GM12878 (cell line): Measurements from ENCODE around the gene ADAM23. TPM values are rescaled to one million over a fixed set of nuclear protein-coding genes. Genes with fewer than 3 reads are reported as not detected.

Experiments used
- ATAC-seq: fragments of 200-7000 bp; cut with Tn5 transposase; 3 replicates; pipeline ENCODE4 v1.9.1; 2020; ENCODE audit warnings: mild to moderate bottlenecking, moderate library complexity
- BruUV-seq: library from RNA; stranded (reverse); fragments of 400-500 nt; replicated peaks from 2 replicates; lab custom pipeline; 2021; lab: Mats Ljungman, UMichigan
- CTCF ChIA-PET: fragments of 300-600 bp; sonication (Branson Sonifier 250); formaldehyde crosslinking; extraction: SDS; loops from one replicate; lab custom pipeline; 2021; ENCODE audit warnings: inconsistent platforms; lab: Yijun Ruan, JAX
- POLR2A ChIA-PET: fragments of 350-600 bp; formaldehyde crosslinking; extraction: SDS; loops from one replicate; lab custom pipeline; 2021; ENCODE audit warnings: inconsistent platforms; lab: Charles Lee
- RAD21 ChIA-PET: fragments of 300-600 bp; sonication (Branson Sonifier 250); formaldehyde crosslinking; loops from one replicate; lab custom pipeline; 2023; ENCODE audit warnings: antibody characterized with exemption; ENCODE audit not compliant: unreplicated experiment; lab: Charles Lee
- SMC1A ChIA-PET: fragments of 300-600 bp; sonication (Branson Sonifier 250); formaldehyde crosslinking; loops from one replicate; lab custom pipeline; 2023; ENCODE audit not compliant: unreplicated experiment, uncharacterized antibody; lab: Charles Lee
- DNase-seq: peaks from one replicate; pipeline ENCODE4 v3.0.0-alpha.2; 2011; ENCODE audit warnings: low read depth, low spot score
- FAIRE-seq: peaks from 3 replicates; lab custom pipeline; 2011; peaks lifted over from hg19 to GRCh38; lab: Jason Lieb, UNC
- H2AFZ ChIP-seq: 2 replicates; pipeline ENCODE4 v1.6.0; 2011; ENCODE audit warnings: low read depth, low read length, control low read depth; ENCODE audit not compliant: control insufficient read depth
- H3K27ac ChIP-seq: 2 replicates; pipeline ENCODE4 v1.5.1; 2011; ENCODE audit warnings: control low read depth; ENCODE audit not compliant: control insufficient read depth, insufficient read depth
- H3K27me3 ChIP-seq, 2 experiments: replicated peaks in 1 of 2; 2 replicates each; pipeline versions ENCODE4 v1.6.0 to v1.6.1; 2011; ENCODE audit warnings: low read length in 1 of 2; ENCODE audit not compliant: control insufficient read depth in 2 of 2, insufficient read depth in 2 of 2
- H3K36me3 ChIP-seq, 2 experiments: 2 replicates each; pipeline ENCODE4 v1.5.1; 2011; ENCODE audit warnings: low read length in 1 of 2; ENCODE audit not compliant: control insufficient read depth in 2 of 2, insufficient read depth in 2 of 2
- H3K4me1 ChIP-seq: 2 replicates; pipeline ENCODE4 v1.6.1; 2011; ENCODE audit warnings: mild to moderate bottlenecking, low read length, moderate library complexity, mixed read lengths; ENCODE audit not compliant: control insufficient read depth, insufficient read depth
- H3K4me2 ChIP-seq: 2 replicates; pipeline ENCODE4 v1.6.0; 2011; ENCODE audit warnings: control low read depth; ENCODE audit not compliant: control insufficient read depth, insufficient read depth
- H3K4me3 ChIP-seq: fragments of 200-600 bp; sonication (generic); 2 replicates; pipeline ENCODE4 v1.5.1; 2016
- H3K79me2 ChIP-seq: 2 replicates; pipeline ENCODE4 v1.6.0; 2011; ENCODE audit warnings: low read length; ENCODE audit not compliant: control insufficient read depth, insufficient read depth
- H3K9ac ChIP-seq: 2 replicates; pipeline ENCODE4 v1.8.0; 2011; ENCODE audit warnings: low read length, control low read depth, mixed read lengths; ENCODE audit not compliant: control insufficient read depth, insufficient read depth
- H3K9me3 ChIP-seq: replicated peaks from 3 replicates; pipeline ENCODE4 v1.5.1; 2011; ENCODE audit warnings: mild to moderate bottlenecking, low read length; ENCODE audit not compliant: control insufficient read depth, insufficient read depth
- H4K20me1 ChIP-seq: 2 replicates; pipeline ENCODE4 v1.6.0; 2011; ENCODE audit not compliant: control insufficient read depth, insufficient read depth
- ATF7 ChIP-seq: fragments of 450-650 bp; IDR thresholded peaks from 2 replicates; pipeline ENCODE4 v1.6.1; 2016; ENCODE audit warnings: low read depth, mild to moderate bottlenecking
- BCL11A ChIP-seq: IDR thresholded peaks from 2 replicates; pipeline ENCODE4 v1.6.1; 2011; ENCODE audit warnings: low read depth, low read length
- BHLHE40 ChIP-seq, 2 experiments: fragments of 450-650 bp in 1 of 2; IDR thresholded peaks; 2 replicates each; pipeline ENCODE4 v1.6.1; 2011 to 2017; ENCODE audit warnings: low read depth in 2 of 2, borderline replicate concordance in 1 of 2, improper control_type of control experiment in 1 of 2, low read length in 1 of 2, mild to moderate bottlenecking in 1 of 2
- IKZF2 ChIP-seq, 2 experiments: fragments of 450-650 bp; IDR thresholded peaks; 2 replicates each; pipeline ENCODE4 v1.6.1; 2017; ENCODE audit warnings: mild to moderate bottlenecking in 2 of 2, moderate library complexity in 2 of 2
- KAT2A ChIP-seq: conservative IDR thresholded peaks from 2 replicates; pipeline ENCODE4 v1.6.1; 2011; ENCODE audit warnings: low read depth, low read length; ENCODE audit not compliant: control insufficient read depth
- MEF2B ChIP-seq: fragments of 450-650 bp; IDR thresholded peaks from 2 replicates; pipeline ENCODE4 v1.6.1; 2018; ENCODE audit warnings: mild to moderate bottlenecking, moderate library complexity; ENCODE audit not compliant: partially characterized antibody, poor library complexity, severe bottlenecking
- MYB ChIP-seq: fragments of 150-350 bp; IDR thresholded peaks from 2 replicates; pipeline ENCODE4 v1.6.1; 2014; ENCODE audit warnings: mild to moderate bottlenecking, low read depth, low read length, borderline replicate concordance
- NFIC ChIP-seq: IDR thresholded peaks from 2 replicates; pipeline ENCODE4 v1.6.1; 2012; ENCODE audit warnings: low read depth, mild to moderate bottlenecking, inconsistent platforms, low read length, moderate library complexity
- NFXL1 ChIP-seq: fragments of 450-650 bp; IDR thresholded peaks from 2 replicates; pipeline ENCODE4 v1.6.1; 2017; ENCODE audit warnings: antibody characterized with exemption, mild to moderate bottlenecking, borderline replicate concordance
- NR2C2 ChIP-seq: IDR thresholded peaks from 2 replicates; pipeline ENCODE4 v1.6.1; 2011; ENCODE audit warnings: borderline replicate concordance, low read depth; ENCODE audit not compliant: control insufficient read depth, insufficient read length
- PAX5 ChIP-seq: IDR thresholded peaks from 2 replicates; pipeline ENCODE4 v1.6.1; 2011; ENCODE audit warnings: low read depth, low read length, borderline replicate concordance
- USF1 ChIP-seq: IDR thresholded peaks from 2 replicates; pipeline ENCODE4 v1.6.1; 2011; ENCODE audit warnings: borderline replicate concordance, low read depth, mild to moderate bottlenecking, moderate library complexity, mixed read lengths, low read length; ENCODE audit not compliant: insufficient read depth; ENCODE audit errors: extremely low read length
- ZBTB11 ChIP-seq: fragments of 450-650 bp; formaldehyde crosslinking; IDR thresholded peaks from 2 replicates; pipeline ENCODE4 v1.5.0; 2022; ENCODE audit warnings: mild to moderate bottlenecking, missing genetic modification characterization
- ZNF622 ChIP-seq: fragments of 450-650 bp; IDR thresholded peaks from 2 replicates; pipeline ENCODE4 v1.6.1; 2017; ENCODE audit warnings: mild to moderate bottlenecking, inconsistent platforms
- WGBS: methylation state at CpG from one replicate; pipeline ENCODE4 v1.1.6; 2016; ENCODE audit warnings: low lambda C conversion rate; ENCODE audit not compliant: insufficient replicate concordance, insufficient coverage; ENCODE audit errors: missing lambda C conversion rate; 5-methylcytosine and 5-hydroxymethylcytosine counted together
- in situ Hi-C: fragments of 300-500 bp; cut with MboI; formaldehyde crosslinking; loops from 9 replicates; pipeline ENCODE4 v1.14.3; 2018; ENCODE audit warnings: mixed read lengths
- intact Hi-C: fragments of 100-400 bp; cut with micrococcal nuclease; formaldehyde crosslinking; loops from one replicate; pipeline ENCODE4 v1.14.2; 2022; ENCODE audit not compliant: unreplicated experiment
- polyA plus RNA-seq, 11 experiments: library from polyadenylated mRNA; depleted of rRNA in 4 of 11; unstranded in 6 of 11; stranded (reverse) in 5 of 11; fragments of >200 nt; fragmentation: Nextera tagmentation in 4 of 11; fragmentation: Illumina TruSeq in 1 of 11; extraction: Ambion mirVana in 4 of 11; extraction: Trizol in 1 of 11; gene quantifications; 1 replicate in 1 of 11; 2 replicates in 10 of 11; pipeline versions ENCODE4 v1.2.1 to v1.2.3, GENCODE V29; 2011 to 2016; ENCODE audit warnings: inconsistent platforms in 2 of 11, missing spikeins in 2 of 11, low read depth in 1 of 11
- total RNA-seq, 4 experiments: library from RNA; depleted of rRNA in 3 of 4; stranded (reverse); fragments of >200 nt in 3 of 4; fragmentation: Illumina TruSeq in 1 of 4; extraction: Trizol in 1 of 4; gene quantifications; 2 replicates each; pipeline versions ENCODE4 v1.2.1 to v1.2.3, GENCODE V29; 2013 to 2021
- TF ChIP-seq, protein P1 (sequence below): fragments of 150-350 bp; IDR thresholded peaks from 2 replicates; pipeline ENCODE4 v1.6.1; 2016; ENCODE audit warnings: low read depth, low read length

The ADAM23 gene
- total and polyA plus RNA-seq, 10 of the 15 experiments (the other 5 are each of a cell fraction or from before 2014, with no cell fraction given) = 5.7 to 41.8 (median 15.6) TPM

DNA sequence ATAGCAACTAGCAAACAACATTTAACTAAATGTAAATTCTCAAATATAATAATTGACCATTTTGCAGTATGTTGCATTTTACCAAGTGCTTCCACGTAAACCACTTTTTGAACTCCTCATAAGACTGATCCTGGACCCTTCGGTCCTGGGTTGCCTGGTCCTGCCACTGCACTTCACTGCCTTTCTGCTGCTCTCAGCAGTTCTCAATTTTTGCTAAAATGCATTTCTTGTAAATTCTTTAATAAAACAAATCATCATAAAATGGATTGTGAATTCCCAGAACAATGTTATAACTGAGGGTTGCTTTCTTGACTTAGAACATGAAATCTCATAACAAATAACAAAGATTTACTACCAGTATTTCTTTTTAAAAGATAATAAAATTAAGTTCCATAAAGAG lies 12.9 kb upstream of the ADAM23 start:
- no peaks in the 10 kb centered on the region; a peak in 1 of 4 replicates for H3K27me3 ChIP-seq
- WGBS = 48% methylated on average over 2 of the region's 2 CpGs
- H3K79me2 ChIP-seq = no peaks in the 10 kb centered on the region
- H2AFZ ChIP-seq = no peak overlapping the region
- RAD21 ChIA-PET = no interaction called here
- intact Hi-C loops = no loop called here
- H3K4me1 ChIP-seq = no peaks in the 10 kb centered on the region
- H3K9ac ChIP-seq = no peak overlapping the region
- ATAC-seq (no peak), FAIRE-seq (no peak), DNase-seq (no peak)
- in situ Hi-C loops = no loop called here
- SMC1A ChIA-PET = no interaction called here
- no peak overlapping the region for H3K4me3 ChIP-seq
- no peak overlapping the region for H3K27ac ChIP-seq
- H3K9me3 ChIP-seq = no peaks in the 10 kb centered on the region
- no peak overlapping the region for H3K4me2 ChIP-seq
- no TSS peak for BruUV-seq
- POLR2A ChIA-PET = no interaction called here
- H4K20me1 ChIP-seq = no peaks in the 10 kb centered on the region
- CTCF ChIA-PET = no interaction called here
- no peaks in the 10 kb centered on the region for H3K36me3 ChIP-seq
- TF ChIP-seq, protein P1, sequence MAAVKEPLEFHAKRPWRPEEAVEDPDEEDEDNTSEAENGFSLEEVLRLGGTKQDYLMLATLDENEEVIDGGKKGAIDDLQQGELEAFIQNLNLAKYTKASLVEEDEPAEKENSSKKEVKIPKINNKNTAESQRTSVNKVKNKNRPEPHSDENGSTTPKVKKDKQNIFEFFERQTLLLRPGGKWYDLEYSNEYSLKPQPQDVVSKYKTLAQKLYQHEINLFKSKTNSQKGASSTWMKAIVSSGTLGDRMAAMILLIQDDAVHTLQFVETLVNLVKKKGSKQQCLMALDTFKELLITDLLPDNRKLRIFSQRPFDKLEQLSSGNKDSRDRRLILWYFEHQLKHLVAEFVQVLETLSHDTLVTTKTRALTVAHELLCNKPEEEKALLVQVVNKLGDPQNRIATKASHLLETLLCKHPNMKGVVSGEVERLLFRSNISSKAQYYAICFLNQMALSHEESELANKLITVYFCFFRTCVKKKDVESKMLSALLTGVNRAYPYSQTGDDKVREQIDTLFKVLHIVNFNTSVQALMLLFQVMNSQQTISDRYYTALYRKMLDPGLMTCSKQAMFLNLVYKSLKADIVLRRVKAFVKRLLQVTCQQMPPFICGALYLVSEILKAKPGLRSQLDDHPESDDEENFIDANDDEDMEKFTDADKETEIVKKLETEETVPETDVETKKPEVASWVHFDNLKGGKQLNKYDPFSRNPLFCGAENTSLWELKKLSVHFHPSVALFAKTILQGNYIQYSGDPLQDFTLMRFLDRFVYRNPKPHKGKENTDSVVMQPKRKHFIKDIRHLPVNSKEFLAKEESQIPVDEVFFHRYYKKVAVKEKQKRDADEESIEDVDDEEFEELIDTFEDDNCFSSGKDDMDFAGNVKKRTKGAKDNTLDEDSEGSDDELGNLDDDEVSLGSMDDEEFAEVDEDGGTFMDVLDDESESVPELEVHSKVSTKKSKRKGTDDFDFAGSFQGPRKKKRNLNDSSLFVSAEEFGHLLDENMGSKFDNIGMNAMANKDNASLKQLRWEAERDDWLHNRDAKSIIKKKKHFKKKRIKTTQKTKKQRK = no peak
- no peak for TF ChIP-seq MYB
- no peak for TF ChIP-seq NFXL1
- TF ChIP-seq USF1 = no peak
- TF ChIP-seq IKZF2 (IDR thresholded peaks at IDR 0.05) = no peak
- TF ChIP-seq ZNF622 = no peak
- no peak for TF ChIP-seq ATF7
- no peak for TF ChIP-seq MEF2B
- no peak for TF ChIP-seq BCL11A
- no peak for TF ChIP-seq ZBTB11 (CRISPR knock-in tag)
- no peak for TF ChIP-seq PAX5
- no peak for TF ChIP-seq KAT2A
- no peak for TF ChIP-seq BHLHE40 (IDR thresholded peaks at IDR 0.05; ENCODE audit: borderline replicate concordance in 1 of 2, low read depth in 2 of 2, low read length in 1 of 2)
- TF ChIP-seq NFIC = no peak
- no peak for TF ChIP-seq NR2C2
